Measurements from ENCODE around the gene PRKACB. TPM values are rescaled to one million over a fixed set of nuclear protein-coding genes. Genes with fewer than 3 reads are reported as not detected.

Gene PRKACB
- total RNA-seq, 2 experiments from 2014 or later: 74.7 to 77.4 TPM

GRCh38 chr1:84163123-84163931 is 19.3 kb downstream of the PRKACB start:
- H3K36me3 Mint-ChIP-seq (ENCODE audit: low read depth): peaks cover 21% of the 10 kb centered on the region
- peaks cover 36% of the 10 kb centered on the region for H3K4me1 Mint-ChIP-seq
- CTCF ChIA-PET: interaction anchor here (1.3 kb wide), 1 partner anchor 18 kb away, joined by 3 read pairs; no protein-coding TSS in a partner anchor
- no peak overlapping the region for H3K27ac Mint-ChIP-seq
- no peak overlapping the region for H3K4me3 Mint-ChIP-seq
- no peaks in the 10 kb centered on the region for H3K27me3 Mint-ChIP-seq
- DNase-seq: no peak
- peaks cover 3% of the 10 kb centered on the region for H3K9me3 Mint-ChIP-seq
- POLR2A ChIA-PET: interaction anchor here (1.0 to 4.7 kb wide), 3 partner anchors 15 to 410 kb away, joined by 5 to 32 read pairs (median 9); partner anchors contain the start of genes CTBS and PRKACB

GRCh38 chr1:84164161-84164560 is 20.1 kb downstream of the PRKACB start:
- no peak overlapping the region for H3K27ac Mint-ChIP-seq
- DNase-seq: no peak
- no peaks in the 10 kb centered on the region for H3K27me3 Mint-ChIP-seq
- ChIA-PET CTCF (no interaction called here), POLR2A (interaction anchor here (1.0 to 4.7 kb wide), 3 partner anchors 15 to 409 kb away, joined by 5 to 32 read pairs (median 9); partner anchors contain the start of genes CTBS and PRKACB)
- H3K4me3 Mint-ChIP-seq: no peak overlapping the region
- peaks cover 45% of the 10 kb centered on the region for H3K4me1 Mint-ChIP-seq
- peaks cover 3% of the 10 kb centered on the region for H3K9me3 Mint-ChIP-seq
- peaks cover 26% of the 10 kb centered on the region for H3K36me3 Mint-ChIP-seq (ENCODE audit: low read depth)

- H3K27me3 Mint-ChIP-seq: no peaks in the 10 kb centered on the region
- peaks cover 3% of the 10 kb centered on the region for H3K9me3 Mint-ChIP-seq
- peaks cover 27% of the 10 kb centered on the region for H3K36me3 Mint-ChIP-seq (ENCODE audit: low read depth)
- H3K4me1 Mint-ChIP-seq: peaks cover 47% of the 10 kb centered on the region
- no peak for DNase-seq
- no peak overlapping the region for H3K27ac Mint-ChIP-seq
- no peak overlapping the region for H3K4me3 Mint-ChIP-seq
- CTCF ChIA-PET: interaction anchor here (1.3 kb wide), 1 partner anchor 20 kb away, joined by 3 read pairs; the partner anchor contains the start of gene PRKACB
- POLR2A ChIA-PET: interaction anchor here (1.0 to 4.7 kb wide), 3 partner anchors 16 to 409 kb away, joined by 5 to 32 read pairs (median 9); partner anchors contain the start of genes CTBS and PRKACB
Measured at GRCh38 chr1:84164567-84165021, 20.5 kb downstream of the PRKACB start.

- Mint-ChIP-seq H3K4me3 (no peak overlapping the region), H3K4me1 (peaks cover 45% of the 10 kb centered on the region), H3K36me3 (ENCODE audit: low read depth) (peaks cover 27% of the 10 kb centered on the region), H3K27me3 (no peaks in the 10 kb centered on the region), H3K9me3 (peaks cover 3% of the 10 kb centered on the region), H3K27ac (no peak overlapping the region)
- CTCF ChIA-PET: interaction anchor here (1.3 kb wide), 1 partner anchor 21 kb away, joined by 3 read pairs; the partner anchor contains the start of gene PRKACB
- DNase-seq: no peak
- POLR2A ChIA-PET: interaction anchor here (4.7 kb wide), 1 partner anchor 21 kb away, joined by 32 read pairs; the partner anchor contains the start of gene PRKACB
Measured at GRCh38 chr1:84165601-84166000, 21.5 kb downstream of the PRKACB start.

- Mint-ChIP-seq H3K27me3 (no peaks in the 10 kb centered on the region), H3K27ac (no peak overlapping the region), H3K9me3 (peaks cover 3% of the 10 kb centered on the region), H3K36me3 (ENCODE audit: low read depth) (peaks cover 28% of the 10 kb centered on the region), H3K4me3 (no peak overlapping the region), H3K4me1 (peaks cover 45% of the 10 kb centered on the region)
- no peak for DNase-seq
- ChIA-PET CTCF (no interaction called here), POLR2A (no interaction called here)
Measured at GRCh38 chr1:84166797-84167196, 22.7 kb downstream of the PRKACB start.

- no peaks in the 10 kb centered on the region for H3K27me3 Mint-ChIP-seq
- H3K9me3 Mint-ChIP-seq: peaks cover 3% of the 10 kb centered on the region
- DNase-seq: no peak
- no peak overlapping the region for H3K4me3 Mint-ChIP-seq
- H3K36me3 Mint-ChIP-seq (ENCODE audit: low read depth): peaks cover 22% of the 10 kb centered on the region
- H3K27ac Mint-ChIP-seq: no peak overlapping the region
- CTCF ChIA-PET: interaction anchor here (0.9 kb wide), 1 partner anchor 17 kb away, joined by 3 read pairs; no protein-coding TSS in a partner anchor
- peaks cover 35% of the 10 kb centered on the region for H3K4me1 Mint-ChIP-seq
- POLR2A ChIA-PET: interaction anchor here (1.2 to 2.1 kb wide), 2 partner anchors 12 to 24 kb away, joined by 3 to 7 read pairs; partner anchors contain the start of gene PRKACB
Measured at GRCh38 chr1:84168783-84169182, 24.7 kb downstream of the PRKACB start.

- POLR2A ChIA-PET: interaction anchor here (1.4 kb wide), 1 partner anchor 25 kb away, joined by 4 read pairs; the partner anchor contains the start of gene PRKACB
- DNase-seq: no peak
- peaks cover 3% of the 10 kb centered on the region for H3K9me3 Mint-ChIP-seq
- CTCF ChIA-PET: no interaction called here
- H3K4me1 Mint-ChIP-seq: peaks cover 29% of the 10 kb centered on the region
- no peak overlapping the region for H3K27ac Mint-ChIP-seq
- peaks cover 28% of the 10 kb centered on the region for H3K36me3 Mint-ChIP-seq (ENCODE audit: low read depth)
- H3K4me3 Mint-ChIP-seq: no peak overlapping the region
- no peaks in the 10 kb centered on the region for H3K27me3 Mint-ChIP-seq
Measured at GRCh38 chr1:84170171-84170570, 26.1 kb downstream of the PRKACB start.

- DNase-seq: no peak
- Mint-ChIP-seq H3K27me3 (no peaks in the 10 kb centered on the region), H3K4me1 (peaks cover 23% of the 10 kb centered on the region), H3K36me3 (ENCODE audit: low read depth) (peaks cover 28% of the 10 kb centered on the region), H3K9me3 (peaks cover 3% of the 10 kb centered on the region), H3K27ac (no peak overlapping the region), H3K4me3 (no peak overlapping the region)
- CTCF ChIA-PET: no interaction called here
- POLR2A ChIA-PET: no interaction called here
Measured at GRCh38 chr1:84171481-84171880, 27.4 kb downstream of the PRKACB start.

- peaks cover 17% of the 10 kb centered on the region for H3K36me3 Mint-ChIP-seq (ENCODE audit: low read depth)
- H3K27ac Mint-ChIP-seq: no peak overlapping the region
- CTCF ChIA-PET: no interaction called here
- H3K4me1 Mint-ChIP-seq: peaks cover 3% of the 10 kb centered on the region
- DNase-seq: no peak
- H3K27me3 Mint-ChIP-seq: no peaks in the 10 kb centered on the region
- no peak overlapping the region for H3K4me3 Mint-ChIP-seq
- H3K9me3 Mint-ChIP-seq: no peaks in the 10 kb centered on the region
- POLR2A ChIA-PET: interaction anchor here (0.9 kb wide), 1 partner anchor 96 kb away, joined by 3 read pairs; no protein-coding TSS in a partner anchor
Measured at GRCh38 chr1:84174051-84174556, 30.0 kb downstream of the PRKACB start.

GRCh38 chr1:84181350-84182005 is 37.4 kb downstream of the PRKACB start:
- Mint-ChIP-seq H3K4me1 (no peaks in the 10 kb centered on the region), H3K27me3 (no peaks in the 10 kb centered on the region), H3K9me3 (no peaks in the 10 kb centered on the region), H3K27ac (no peak overlapping the region), H3K36me3 (ENCODE audit: low read depth) (peaks cover 22% of the 10 kb centered on the region), H3K4me3 (no peak overlapping the region)
- no peak for DNase-seq
- ChIA-PET POLR2A (interaction anchor here (1.3 kb wide), 1 partner anchor 37 kb away, joined by 3 read pairs; the partner anchor contains the start of gene PRKACB), CTCF (interaction anchor here (0.9 to 1.0 kb wide), 2 partner anchors 38 to 87 kb away, joined by 3 read pairs; partner anchors contain the start of gene PRKACB)

GRCh38 chr1:84190455-84190854 is 46.4 kb downstream of the PRKACB start:
- CTCF ChIA-PET: no interaction called here
- POLR2A ChIA-PET: no interaction called here
- Mint-ChIP-seq H3K4me1 (no peaks in the 10 kb centered on the region), H3K27me3 (no peaks in the 10 kb centered on the region), H3K4me3 (no peak overlapping the region), H3K9me3 (peaks cover 31% of the 10 kb centered on the region), H3K36me3 (ENCODE audit: low read depth) (peaks cover 73% of the 10 kb centered on the region), H3K27ac (no peak overlapping the region)
- DNase-seq: no peak

- no peak for DNase-seq
- CTCF ChIA-PET: no interaction called here
- Mint-ChIP-seq H3K9me3 (peaks cover 31% of the 10 kb centered on the region), H3K4me3 (no peak overlapping the region), H3K36me3 (ENCODE audit: low read depth) (peaks cover 66% of the 10 kb centered on the region), H3K27ac (no peak overlapping the region), H3K27me3 (no peaks in the 10 kb centered on the region), H3K4me1 (no peaks in the 10 kb centered on the region)
- POLR2A ChIA-PET: no interaction called here
Measured at GRCh38 chr1:84192681-84193080, 48.6 kb downstream of the PRKACB start.

- H3K27ac Mint-ChIP-seq: no peak overlapping the region
- CTCF ChIA-PET: no interaction called here
- no peaks in the 10 kb centered on the region for H3K27me3 Mint-ChIP-seq
- H3K36me3 Mint-ChIP-seq (ENCODE audit: low read depth): peaks cover 53% of the 10 kb centered on the region
- peaks cover 13% of the 10 kb centered on the region for H3K9me3 Mint-ChIP-seq
- H3K4me3 Mint-ChIP-seq: no peak overlapping the region
- no peak for DNase-seq
- no peaks in the 10 kb centered on the region for H3K4me1 Mint-ChIP-seq
- POLR2A ChIA-PET: no interaction called here
Measured at GRCh38 chr1:84198832-84199231, 54.8 kb downstream of the PRKACB start.

Measured in activated CD4-positive, alpha-beta memory T cell treated with anti-CD3 and anti-CD28 coated beads, Interleukin-2, amount 10 ng/mL, durations not matched to agents 7 days and 5 days (primary cell).